H1 (cell line): ENCODE data around the gene TNS3. TPM values are rescaled to one million over a fixed set of nuclear protein-coding genes. Genes with fewer than 3 reads are reported as not detected.

Experiments
- CTCF ChIA-PET: fragments of 300-600 bp; sonication (Branson Sonifier 250); formaldehyde crosslinking; loops from one replicate; lab custom pipeline; 2021; ENCODE audit not compliant: partially characterized antibody; lab: Charles Lee
- POLR2A ChIA-PET: fragments of 300-600 bp; sonication (Branson Sonifier 250); formaldehyde crosslinking; loops from one replicate; lab custom pipeline; 2021; ENCODE audit warnings: inconsistent platforms; ENCODE audit not compliant: partially characterized antibody; lab: Charles Lee
- DNase-seq, 2 experiments: peaks; one replicate each; pipeline versions ENCODE4 v3.0.0 to v3.0.0-alpha.2; 2010 to 2022; ENCODE audit warnings: low spot score in 2 of 2, low read depth in 1 of 2, mixed read lengths in 1 of 2
- FAIRE-seq: peaks from 2 replicates; lab custom pipeline; 2011; peaks lifted over from hg19 to GRCh38; lab: Jason Lieb, UNC
- H2AFZ ChIP-seq: 2 replicates; pipeline ENCODE4 v1.8.1; 2012; ENCODE audit warnings: low read length, inconsistent platforms
- H2AK5ac ChIP-seq: 2 replicates; pipeline ENCODE4 v1.6.1; 2013; ENCODE audit warnings: low read depth, low read length
- H2BK120ac ChIP-seq: replicated peaks from 2 replicates; pipeline ENCODE3; 2013; ENCODE audit warnings: low read depth, low read length, inconsistent platforms
- H2BK12ac ChIP-seq: 2 replicates; pipeline ENCODE4 v1.6.1; 2013; ENCODE audit warnings: low read depth, low read length
- H2BK15ac ChIP-seq: 2 replicates; pipeline ENCODE4 v1.6.1; 2013; ENCODE audit warnings: low read length
- H2BK20ac ChIP-seq: 2 replicates; pipeline ENCODE4 v1.6.1; 2013; ENCODE audit warnings: low read length
- H2BK5ac ChIP-seq: 2 replicates; pipeline ENCODE4 v1.6.1; 2013; ENCODE audit warnings: low read depth, low read length
- H3K14ac ChIP-seq: 2 replicates; pipeline ENCODE4 v1.6.1; 2013; ENCODE audit warnings: inconsistent platforms; ENCODE audit not compliant: insufficient read length
- H3K18ac ChIP-seq: 2 replicates; pipeline ENCODE4 v1.6.1; 2013; ENCODE audit warnings: low read length; ENCODE audit errors: extremely low read depth
- H3K23ac ChIP-seq: 2 replicates; pipeline ENCODE4 v1.6.1; 2013; ENCODE audit warnings: inconsistent platforms; ENCODE audit not compliant: insufficient read length
- H3K23me2 ChIP-seq: 2 replicates; pipeline ENCODE4 v1.6.1; 2013; ENCODE audit warnings: low read depth, low read length
- H3K27ac ChIP-seq: 2 replicates; pipeline ENCODE4 v1.6.1; 2011; ENCODE audit warnings: low read depth, low read length, inconsistent platforms
- H3K27me3 ChIP-seq, 4 experiments: replicated peaks in 1 of 4; 1 replicate in 1 of 4; 2 replicates in 3 of 4; pipeline versions ENCODE4 v1.6.1 to v1.8.1; 2011 to 2013; ENCODE audit warnings: low read length in 3 of 4, mild to moderate bottlenecking in 3 of 4, inconsistent platforms in 2 of 4, mixed read lengths in 2 of 4, moderate library complexity in 1 of 4; ENCODE audit not compliant: control insufficient read depth in 3 of 4, insufficient read depth in 3 of 4; ENCODE audit errors: extremely low read depth in 1 of 4
- H3K36me3 ChIP-seq, 4 experiments: 2 replicates each; pipeline versions ENCODE4 v1.6.1 to v1.8.1; 2011 to 2013; ENCODE audit warnings: mild to moderate bottlenecking in 4 of 4, low read length in 3 of 4, moderate library complexity in 2 of 4, control low read depth in 1 of 4, inconsistent platforms in 1 of 4; ENCODE audit not compliant: insufficient read depth in 4 of 4, control insufficient read depth in 2 of 4
- H3K4ac ChIP-seq: replicated peaks from 2 replicates; pipeline ENCODE3; 2013; ENCODE audit warnings: low read length, low read depth, mixed read lengths, inconsistent platforms; ENCODE audit not compliant: insufficient read length
- H3K4me1 ChIP-seq, 4 experiments: replicated peaks in 1 of 4; 1 replicate in 1 of 4; 2 replicates in 3 of 4; pipeline versions ENCODE4 v1.6.1 to v1.8.1; 2011 to 2013; ENCODE audit warnings: low read length in 3 of 4, inconsistent platforms in 2 of 4, mixed read lengths in 1 of 4; ENCODE audit not compliant: insufficient read depth in 4 of 4, control insufficient read depth in 3 of 4
- H3K4me2 ChIP-seq, 2 experiments: 2 replicates each; pipeline versions ENCODE4 v1.6.1 to v1.8.1; 2011 to 2013; ENCODE audit warnings: low read depth in 2 of 2, low read length in 2 of 2, control low read depth in 1 of 2, inconsistent platforms in 1 of 2, mild to moderate bottlenecking in 1 of 2; ENCODE audit not compliant: insufficient read depth in 1 of 2
- H3K4me3 ChIP-seq, 4 experiments: fragments of 200-600, 300-600 bp in 1 of 4; sonication (generic), shearing (Covaris generic), sonication (Bioruptor Twin) in 1 of 4; 2 replicates each; pipeline versions ENCODE4 v1.5.1 to v1.8.1; 2011 to 2016; ENCODE audit warnings: low read length in 4 of 4, low read depth in 3 of 4, control low read depth in 2 of 4, inconsistent platforms in 2 of 4, mild to moderate bottlenecking in 2 of 4, mixed read lengths in 1 of 4, moderate library complexity in 1 of 4; ENCODE audit not compliant: insufficient read depth in 2 of 4; ENCODE audit errors: extremely low read depth in 1 of 4
- H3K56ac ChIP-seq: replicated peaks from 2 replicates; pipeline ENCODE3; 2013; ENCODE audit warnings: low read depth, mild to moderate bottlenecking, mixed read lengths, low read length, inconsistent platforms; ENCODE audit not compliant: insufficient read length
- H3K79me1 ChIP-seq: 2 replicates; pipeline ENCODE4 v1.6.1; 2013; ENCODE audit warnings: low read depth, low read length, control low read depth
- H3K79me2 ChIP-seq, 2 experiments: 2 replicates each; pipeline versions ENCODE4 v1.6.1 to v1.8.1; 2012 to 2013; ENCODE audit warnings: low read length in 2 of 2, mild to moderate bottlenecking in 2 of 2, inconsistent platforms in 1 of 2; ENCODE audit not compliant: insufficient read depth in 2 of 2, control insufficient read depth in 1 of 2
- H3K9ac ChIP-seq, 4 experiments: replicated peaks in 1 of 4; 1 replicate in 1 of 4; 2 replicates in 3 of 4; pipeline versions ENCODE4 v1.6.1 to v1.8.1; 2011 to 2013; ENCODE audit warnings: low read depth in 3 of 4, low read length in 3 of 4, control low read depth in 2 of 4, mild to moderate bottlenecking in 2 of 4, moderate library complexity in 2 of 4, inconsistent platforms in 1 of 4; ENCODE audit errors: extremely low read depth in 1 of 4
- H3K9me3 ChIP-seq, 2 experiments: 2 replicates each; pipeline versions ENCODE4 v1.6.1 to v1.8.1; 2012 to 2013; ENCODE audit warnings: mild to moderate bottlenecking in 2 of 2, moderate library complexity in 2 of 2, control low read depth in 1 of 2, inconsistent platforms in 1 of 2, low read depth in 1 of 2, low read length in 1 of 2, mixed read lengths in 1 of 2; ENCODE audit not compliant: insufficient read depth in 2 of 2
- H4K20me1 ChIP-seq, 2 experiments: replicated peaks in 1 of 2; 2 replicates each; pipeline versions ENCODE3 to v1.8.1; 2011 to 2013; ENCODE audit warnings: inconsistent platforms in 2 of 2, low read length in 2 of 2, mild to moderate bottlenecking in 1 of 2; ENCODE audit not compliant: insufficient read depth in 2 of 2, control insufficient read depth in 1 of 2
- H4K5ac ChIP-seq: 2 replicates; pipeline ENCODE4 v1.6.1; 2013; ENCODE audit warnings: low read length, low read depth, mixed read lengths, inconsistent platforms; ENCODE audit not compliant: insufficient read length
- H4K8ac ChIP-seq: 2 replicates; pipeline ENCODE4 v1.8.0; 2013; ENCODE audit warnings: mild to moderate bottlenecking, moderate library complexity, low read length, inconsistent platforms; ENCODE audit not compliant: insufficient read depth; ENCODE audit errors: extremely low read depth
- H4K91ac ChIP-seq: replicated peaks from 2 replicates; pipeline ENCODE3; 2013; ENCODE audit warnings: low read length, mixed read lengths, inconsistent platforms; ENCODE audit not compliant: insufficient read length
- CREB1 ChIP-seq: IDR thresholded peaks from 2 replicates; pipeline ENCODE4 v1.6.1; 2012; ENCODE audit warnings: inconsistent platforms
- EP300 ChIP-seq, 2 experiments: IDR thresholded peaks; 1 replicate in 1 of 2; 2 replicates in 1 of 2; pipeline ENCODE4 v1.6.1; 2011 to 2012; ENCODE audit warnings: low read depth in 2 of 2, low read length in 2 of 2, mild to moderate bottlenecking in 2 of 2, borderline replicate concordance in 1 of 2, inconsistent platforms in 1 of 2, moderate library complexity in 1 of 2
- EZH2 ChIP-seq: fragments of 200-600 bp; sonication (generic); IDR thresholded peaks from 2 replicates; pipeline ENCODE4 v1.7.1; 2012; ENCODE audit warnings: low read depth, mild to moderate bottlenecking, moderate library complexity, low read length, inconsistent platforms; ENCODE audit not compliant: severe bottlenecking
- FOSL1 ChIP-seq: IDR thresholded peaks from 2 replicates; pipeline ENCODE4 v1.6.1; 2011; ENCODE audit warnings: mild to moderate bottlenecking, low read depth, low read length, moderate library complexity; ENCODE audit not compliant: insufficient read depth
- GABPA ChIP-seq: IDR thresholded peaks from 2 replicates; pipeline ENCODE4 v1.6.1; 2011; ENCODE audit warnings: mild to moderate bottlenecking, low read length, moderate library complexity, borderline replicate concordance; ENCODE audit not compliant: insufficient read depth
- HDAC6 ChIP-seq: IDR thresholded peaks from one replicate; pipeline ENCODE4 v1.7.1; 2012; ENCODE audit warnings: low read depth, mild to moderate bottlenecking, inconsistent platforms, low read length, moderate library complexity
- JUN ChIP-seq: IDR thresholded peaks from 2 replicates; pipeline ENCODE4 v1.6.1; 2011; ENCODE audit warnings: low read depth, mild to moderate bottlenecking, improper control_type of control experiment, low read length
- JUND ChIP-seq: IDR thresholded peaks from 2 replicates; pipeline ENCODE4 v1.6.1; 2011; ENCODE audit warnings: mild to moderate bottlenecking, improper control_type of control experiment, low read length
- NANOG ChIP-seq: IDR thresholded peaks from 2 replicates; pipeline ENCODE4 v1.6.1; 2011; ENCODE audit warnings: low read length, low read depth, mild to moderate bottlenecking, inconsistent platforms; ENCODE audit not compliant: insufficient read depth, poor library complexity, severe bottlenecking
- POU5F1 ChIP-seq: IDR thresholded peaks from 2 replicates; pipeline ENCODE4 v1.6.1; 2011; ENCODE audit warnings: low read depth, mild to moderate bottlenecking, low read length, moderate library complexity
- RNF2 ChIP-seq: fragments of 200-900, 300-1000 bp; sonication (generic); IDR thresholded peaks from 2 replicates; pipeline ENCODE4 v1.7.1; 2016; ENCODE audit warnings: borderline replicate concordance, low read depth, mild to moderate bottlenecking, antibody characterized with exemption, low read length; ENCODE audit not compliant: poor library complexity, severe bottlenecking; ENCODE audit errors: missing control alignments
- SP4 ChIP-seq: IDR thresholded peaks from 2 replicates; pipeline ENCODE4 v1.6.1; 2012; ENCODE audit warnings: low read length, inconsistent platforms
- TAF1 ChIP-seq: IDR thresholded peaks from 2 replicates; pipeline ENCODE4 v1.6.1; 2011; ENCODE audit warnings: mild to moderate bottlenecking, low read depth, low read length
- WGBS, 2 experiments: shearing (Covaris generic) in 1 of 2; methylation state at CpG; one replicate each; pipeline versions ENCODE4 v1.1.6 to v1.1.7; 2013 to 2015; ENCODE audit warnings: low lambda C conversion rate in 2 of 2, mixed read lengths in 2 of 2, inconsistent platforms in 1 of 2, low coverage in 1 of 2, missing lambda C conversion rate in 1 of 2; ENCODE audit not compliant: insufficient replicate concordance in 2 of 2, insufficient coverage in 1 of 2, insufficient read length in 1 of 2; ENCODE audit errors: extremely low coverage in 1 of 2, missing lambda C conversion rate in 1 of 2; 5-methylcytosine and 5-hydroxymethylcytosine counted together
- polyA plus RNA-seq, 7 experiments: library from polyadenylated mRNA; depleted of rRNA in 3 of 7; stranded (reverse) in 5 of 7; unstranded in 2 of 7; fragments of >200 nt in 5 of 7; fragments of 200-250 nt in 2 of 7; gene quantifications; 1 replicate in 5 of 7; 2 replicates in 1 of 7; 4 replicates in 1 of 7; pipeline versions ENCODE4 v1.2.1 to v1.2.3, GENCODE V29; 2011 to 2013; ENCODE audit warnings: missing spikeins in 2 of 7, mixed read lengths in 2 of 7
- total RNA-seq: library from RNA; stranded (reverse); fragmentation: NEBNext Ultra II Directional; extraction: Animal tissue kit (Norgen Biotek cat#: 25700); gene quantifications from 2 replicates; pipeline ENCODE4 v1.2.1, GENCODE V29; 2021
- TF ChIP-seq, protein P1 (sequence below): IDR thresholded peaks from 2 replicates; pipeline ENCODE4 v1.6.1; 2012; ENCODE audit warnings: inconsistent platforms

TNS3 gene
- total and polyA plus RNA-seq, 2 of the 8 experiments (the other 6 are each of a cell fraction or from before 2014, with no cell fraction given), result 11.9 to 24.2 TPM

DNA sequence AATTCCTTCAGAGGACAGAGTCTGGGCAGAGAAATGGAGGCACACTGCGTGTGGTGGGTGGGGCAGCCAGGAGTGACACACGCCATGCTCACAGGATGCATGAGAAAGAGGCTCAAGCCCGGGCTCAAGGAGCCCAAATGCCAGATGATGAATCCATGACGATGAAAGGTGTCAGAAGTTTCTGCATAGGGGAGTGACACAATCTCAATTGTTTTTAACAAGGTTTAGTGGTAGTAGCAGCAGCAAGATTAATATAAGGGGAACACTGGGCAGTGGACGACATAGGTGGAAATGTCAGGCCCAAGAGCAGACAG, 126.1 kb downstream of the TNS3 start:
- no peaks in the 10 kb centered on the region; a peak in 1 of 4 replicates for H3K9me3 ChIP-seq
- ChIA-PET CTCF (interaction anchor here (1.2 to 3.5 kb wide), 5 partner anchors 11 to 304 kb away, joined by 3 to 27 read pairs (median 3); no protein-coding TSS in a partner anchor), POLR2A (interaction anchor here (1.1 kb wide), 1 partner anchor 9 kb away, joined by 3 read pairs; no protein-coding TSS in a partner anchor)
- no peaks in the 10 kb centered on the region; the same call in none of the 2 replicates for H3K79me1 ChIP-seq
- FAIRE-seq (no peak), DNase-seq (no peak)
- H3K4me2 ChIP-seq, result no peak overlapping the region
- H2BK20ac ChIP-seq, result no peak overlapping the region
- no peak overlapping the region for H2AFZ ChIP-seq
- no peak overlapping the region for H2AK5ac ChIP-seq
- no peak overlapping the region for H4K8ac ChIP-seq
- H3K4me3 ChIP-seq, result no peak overlapping the region
- no peak for TF ChIP-seq CREB1
- TF ChIP-seq SP4, result no peak
- no peak for TF ChIP-seq EP300 (IDR thresholded peaks at IDR 0.05; ENCODE audit: borderline replicate concordance in 1 of 2, low read depth in 2 of 2, low read length in 2 of 2)
- no peak for TF ChIP-seq POU5F1
- no peak for TF ChIP-seq JUND
- TF ChIP-seq, protein P1, sequence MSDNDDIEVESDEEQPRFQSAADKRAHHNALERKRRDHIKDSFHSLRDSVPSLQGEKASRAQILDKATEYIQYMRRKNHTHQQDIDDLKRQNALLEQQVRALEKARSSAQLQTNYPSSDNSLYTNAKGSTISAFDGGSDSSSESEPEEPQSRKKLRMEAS, result no peak
- TF ChIP-seq NANOG, result no peak
- no peak for TF ChIP-seq FOSL1
- TF ChIP-seq RNF2, result no peak
- TF ChIP-seq EZH2, result no peak
- no peak for TF ChIP-seq JUN
- no peak for TF ChIP-seq TAF1
- no peak for TF ChIP-seq HDAC6
- TF ChIP-seq GABPA, result no peak
- H3K23me2 ChIP-seq, result no peaks in the 10 kb centered on the region
- no peak overlapping the region for H3K18ac ChIP-seq
- no peak overlapping the region for H3K4ac ChIP-seq
- H4K20me1 ChIP-seq, result peaks cover 0 to 6% of the 10 kb centered on the region in 2 experiments
- H3K56ac ChIP-seq, result no peak overlapping the region
- no peak overlapping the region for H3K14ac ChIP-seq
- H2BK120ac ChIP-seq, result no peak overlapping the region
- H3K4me1 ChIP-seq, result peaks cover 0 to 26% (median 12%) of the 10 kb centered on the region in 4 experiments; a peak in 6 of 7 replicates
- H2BK12ac ChIP-seq, result no peak overlapping the region
- H4K91ac ChIP-seq, result no peak overlapping the region
- 88% methylated on average over 5 of the region's 5 CpGs; no CpG with 5 or more reads in 1 of the 2 experiments for WGBS, 2 experiments
- H2BK15ac ChIP-seq, result no peak overlapping the region
- H3K23ac ChIP-seq, result no peak overlapping the region
- no peaks in the 10 kb centered on the region for H3K36me3 ChIP-seq
- H3K79me2 ChIP-seq, result no peaks in the 10 kb centered on the region; a peak in 1 of 4 replicates
- H4K5ac ChIP-seq, result no peak overlapping the region
- no peak overlapping the region for H3K9ac ChIP-seq
- no peaks in the 10 kb centered on the region for H3K27me3 ChIP-seq
- no peak overlapping the region for H3K27ac ChIP-seq
- no peak overlapping the region for H2BK5ac ChIP-seq
